ENCODE measurements around the gene PIAS1. TPM values are rescaled to one million over a fixed set of nuclear protein-coding genes. Genes with fewer than 3 reads are reported as not detected.

PIAS1 gene
- polyA plus RNA-seq (2012; ENCODE audit: insufficient read length, low read depth): 28.8 TPM

DNA sequence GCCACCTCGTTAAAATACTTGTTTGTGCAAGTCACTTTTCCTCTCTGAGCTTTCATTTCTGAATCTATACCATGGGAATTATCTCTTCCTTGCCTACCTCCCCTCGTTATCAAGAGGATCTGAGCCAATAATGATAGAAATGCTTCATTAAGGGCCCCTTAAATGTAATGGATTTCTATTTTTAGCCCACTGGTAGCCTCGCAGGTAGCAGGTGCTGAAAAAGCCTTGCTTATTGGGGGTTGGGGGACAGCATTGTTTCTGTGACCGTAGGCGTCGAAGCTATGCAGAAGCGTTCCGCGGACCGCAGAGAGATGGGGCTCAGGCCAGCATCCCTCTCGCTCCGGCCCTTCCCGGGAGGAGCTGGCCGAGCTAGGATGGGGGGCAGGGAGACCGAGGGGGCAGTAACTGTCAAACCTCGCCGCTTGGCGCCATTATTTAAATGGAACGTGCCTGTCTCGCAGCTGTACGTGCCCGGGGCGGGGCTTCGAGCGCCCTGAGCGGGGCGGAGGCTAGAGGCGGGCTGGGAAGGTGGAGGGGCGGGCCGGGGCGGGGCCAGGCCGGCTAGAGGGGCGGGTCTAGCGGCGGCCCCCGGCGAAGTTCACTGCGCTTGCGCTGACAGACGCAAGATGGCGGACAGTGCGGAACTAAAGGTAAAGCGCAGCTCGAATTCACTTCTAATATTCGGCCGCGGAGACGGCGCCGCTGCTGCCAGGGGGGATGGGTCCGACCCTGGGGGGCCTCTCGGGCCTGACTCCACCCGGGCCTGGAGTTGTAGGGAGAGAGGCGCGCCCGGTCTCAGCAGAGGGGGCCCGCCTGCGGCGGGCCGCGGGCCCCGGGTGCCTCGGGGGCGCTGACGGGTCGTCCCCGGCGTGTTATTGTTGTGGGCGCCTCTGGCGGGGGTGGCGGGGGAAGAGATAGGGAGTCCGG is at the start of gene PIAS1:
TSS of gene PIAS1 (plus strand) at position 615 of the 927 bp plus-strand sequence. CDS start at position 627, 12 bp downstream.
- peak; percentile 80 for TF ChIP-seq SIN3A (IDR thresholded peaks at IDR 0.05; ENCODE audit: borderline replicate concordance, insufficient read depth, low read length)
- peak; percentile 77; the same call in 1 of the 2 replicates for TF ChIP-seq TAF1 (IDR thresholded peaks at IDR 0.05; ENCODE audit: borderline replicate concordance, insufficient read depth, low read length)
- peak; percentile 74 for TF ChIP-seq POLR2AphosphoS5 (IDR thresholded peaks at IDR 0.05; ENCODE audit: low read depth, low read length)
- peak; percentile 42 for TF ChIP-seq FOXP2 (optimal IDR thresholded peaks at IDR 0.05; ENCODE audit: borderline replicate concordance, extremely low read depth, extremely low read length, insufficient read depth)
- TF ChIP-seq, protein P1, sequence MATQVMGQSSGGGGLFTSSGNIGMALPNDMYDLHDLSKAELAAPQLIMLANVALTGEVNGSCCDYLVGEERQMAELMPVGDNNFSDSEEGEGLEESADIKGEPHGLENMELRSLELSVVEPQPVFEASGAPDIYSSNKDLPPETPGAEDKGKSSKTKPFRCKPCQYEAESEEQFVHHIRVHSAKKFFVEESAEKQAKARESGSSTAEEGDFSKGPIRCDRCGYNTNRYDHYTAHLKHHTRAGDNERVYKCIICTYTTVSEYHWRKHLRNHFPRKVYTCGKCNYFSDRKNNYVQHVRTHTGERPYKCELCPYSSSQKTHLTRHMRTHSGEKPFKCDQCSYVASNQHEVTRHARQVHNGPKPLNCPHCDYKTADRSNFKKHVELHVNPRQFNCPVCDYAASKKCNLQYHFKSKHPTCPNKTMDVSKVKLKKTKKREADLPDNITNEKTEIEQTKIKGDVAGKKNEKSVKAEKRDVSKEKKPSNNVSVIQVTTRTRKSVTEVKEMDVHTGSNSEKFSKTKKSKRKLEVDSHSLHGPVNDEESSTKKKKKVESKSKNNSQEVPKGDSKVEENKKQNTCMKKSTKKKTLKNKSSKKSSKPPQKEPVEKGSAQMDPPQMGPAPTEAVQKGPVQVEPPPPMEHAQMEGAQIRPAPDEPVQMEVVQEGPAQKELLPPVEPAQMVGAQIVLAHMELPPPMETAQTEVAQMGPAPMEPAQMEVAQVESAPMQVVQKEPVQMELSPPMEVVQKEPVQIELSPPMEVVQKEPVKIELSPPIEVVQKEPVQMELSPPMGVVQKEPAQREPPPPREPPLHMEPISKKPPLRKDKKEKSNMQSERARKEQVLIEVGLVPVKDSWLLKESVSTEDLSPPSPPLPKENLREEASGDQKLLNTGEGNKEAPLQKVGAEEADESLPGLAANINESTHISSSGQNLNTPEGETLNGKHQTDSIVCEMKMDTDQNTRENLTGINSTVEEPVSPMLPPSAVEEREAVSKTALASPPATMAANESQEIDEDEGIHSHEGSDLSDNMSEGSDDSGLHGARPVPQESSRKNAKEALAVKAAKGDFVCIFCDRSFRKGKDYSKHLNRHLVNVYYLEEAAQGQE (IDR thresholded peaks at IDR 0.05; ENCODE audit: insufficient read depth in 1 of 2, low read depth in 2 of 2, low read length in 2 of 2): no peak

DNA sequence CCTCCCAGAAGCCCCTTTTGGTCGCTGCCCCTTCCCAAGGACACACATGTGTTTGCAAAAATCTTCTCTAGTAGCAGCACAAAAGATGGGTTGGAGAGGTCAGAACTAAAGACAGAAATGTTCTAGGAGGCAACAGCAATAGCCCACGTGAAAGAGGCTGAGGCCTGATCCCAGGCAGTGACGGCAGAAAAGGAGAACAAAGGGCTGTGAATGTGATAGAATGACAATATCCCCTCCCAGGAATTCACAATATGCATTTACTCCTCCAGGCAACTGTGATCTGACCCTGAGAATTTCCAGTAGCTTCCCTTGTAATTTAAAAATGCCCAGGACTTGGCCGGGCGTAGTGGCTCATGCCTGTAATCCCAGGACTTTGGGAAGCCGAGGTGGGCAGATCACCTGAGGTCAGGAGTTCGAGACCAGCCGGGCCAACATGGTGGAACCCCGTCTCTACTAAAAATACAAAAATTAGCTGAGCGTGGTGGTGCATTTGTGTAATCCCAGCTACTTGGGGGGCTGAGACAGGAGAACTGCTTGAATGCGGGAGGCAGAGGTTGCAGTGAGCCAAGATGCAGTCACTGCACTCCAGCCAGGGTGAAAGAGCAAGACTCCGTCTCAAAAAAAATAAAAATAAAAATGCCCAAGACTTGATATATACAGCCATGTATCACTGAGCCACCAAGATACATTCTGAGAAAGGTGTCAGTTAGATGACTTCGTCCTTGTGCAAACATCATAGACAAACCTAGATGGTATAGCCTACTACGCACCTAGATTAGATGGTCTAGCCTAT is 43.6 kb upstream of the PIAS1 start:
- TF ChIP-seq, protein P1 (IDR thresholded peaks at IDR 0.05; ENCODE audit: insufficient read depth in 1 of 2, low read depth in 2 of 2, low read length in 2 of 2): no peak
- TF ChIP-seq TAF1 (IDR thresholded peaks at IDR 0.05; ENCODE audit: borderline replicate concordance, insufficient read depth, low read length) (no peak), POLR2AphosphoS5 (IDR thresholded peaks at IDR 0.05; ENCODE audit: low read depth, low read length) (no peak), FOXP2 (optimal IDR thresholded peaks at IDR 0.05; ENCODE audit: borderline replicate concordance, extremely low read depth, extremely low read length, insufficient read depth) (no peak), SIN3A (IDR thresholded peaks at IDR 0.05; ENCODE audit: borderline replicate concordance, insufficient read depth, low read length) (no peak)

DNA sequence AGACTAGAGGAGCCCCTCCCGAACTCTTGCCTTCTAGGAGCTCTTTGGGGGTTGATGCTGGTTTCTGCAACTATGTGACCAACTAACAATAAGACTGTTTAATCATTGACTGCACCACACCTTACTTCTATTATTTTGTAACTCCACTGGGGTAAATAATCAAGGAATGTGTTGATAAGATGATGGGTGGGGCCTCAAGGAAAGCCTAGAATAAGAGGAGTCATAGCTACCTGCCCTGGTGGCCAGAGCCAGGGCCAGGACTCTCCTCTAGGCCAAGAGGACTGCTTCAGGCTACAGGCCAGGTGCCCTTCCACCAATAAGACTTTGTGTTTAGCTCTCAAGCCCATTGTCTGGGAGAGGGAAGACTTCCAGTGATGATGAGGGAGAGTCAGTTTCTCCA is 41.2 kb upstream of the PIAS1 start:
- TF ChIP-seq FOXP2 (optimal IDR thresholded peaks at IDR 0.05; ENCODE audit: borderline replicate concordance, extremely low read depth, extremely low read length, insufficient read depth) (no peak), POLR2AphosphoS5 (IDR thresholded peaks at IDR 0.05; ENCODE audit: low read depth, low read length) (no peak), SIN3A (IDR thresholded peaks at IDR 0.05; ENCODE audit: borderline replicate concordance, insufficient read depth, low read length) (no peak), TAF1 (IDR thresholded peaks at IDR 0.05; ENCODE audit: borderline replicate concordance, insufficient read depth, low read length) (no peak)
- TF ChIP-seq, protein P1 (IDR thresholded peaks at IDR 0.05; ENCODE audit: insufficient read depth in 1 of 2, low read depth in 2 of 2, low read length in 2 of 2): no peak

DNA sequence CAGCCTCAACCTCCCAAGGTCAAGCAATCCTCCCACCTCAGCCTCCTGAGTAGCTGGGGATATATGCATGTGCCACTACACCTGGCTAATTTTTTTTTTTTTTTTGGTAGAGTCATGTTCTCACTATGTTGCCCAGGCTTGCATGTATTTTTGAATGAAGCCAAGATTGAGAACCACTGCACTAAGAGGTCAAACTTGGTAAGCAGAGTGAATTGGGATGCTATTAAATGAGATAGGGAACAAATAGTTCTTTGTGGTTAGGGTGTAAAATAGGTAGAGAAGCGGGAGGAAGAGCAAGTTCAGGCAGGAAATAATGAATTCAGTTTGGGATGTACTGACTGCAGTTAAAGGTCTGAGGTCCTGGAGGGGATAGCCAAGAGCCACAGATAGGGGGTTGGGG is 39.9 kb upstream of the PIAS1 start:
- TF ChIP-seq, protein P1 (IDR thresholded peaks at IDR 0.05; ENCODE audit: insufficient read depth in 1 of 2, low read depth in 2 of 2, low read length in 2 of 2): no peak
- TF ChIP-seq TAF1 (IDR thresholded peaks at IDR 0.05; ENCODE audit: borderline replicate concordance, insufficient read depth, low read length) (no peak), FOXP2 (optimal IDR thresholded peaks at IDR 0.05; ENCODE audit: borderline replicate concordance, extremely low read depth, extremely low read length, insufficient read depth) (no peak), POLR2AphosphoS5 (IDR thresholded peaks at IDR 0.05; ENCODE audit: low read depth, low read length) (no peak), SIN3A (IDR thresholded peaks at IDR 0.05; ENCODE audit: borderline replicate concordance, insufficient read depth, low read length) (no peak)

Data from PFSK-1 (cell line).